GM12864 (cell line): ENCODE measurements around the gene NOS1AP.

ENCODE experiments used
- DNase-seq: peaks from one replicate; pipeline ENCODE4 v3.0.0-alpha.2; 2011; ENCODE audit warnings: low read depth
- H3K4me3 ChIP-seq: 2 replicates; pipeline ENCODE4 v1.5.1; 2011; ENCODE audit warnings: mild to moderate bottlenecking, low read depth, low read length, control low read depth
- TF ChIP-seq, protein P1 (sequence below): IDR thresholded peaks from 2 replicates; pipeline ENCODE4 v1.5.1; 2011; ENCODE audit warnings: low read depth, mild to moderate bottlenecking, moderate library complexity, low read length, control low read depth, inconsistent platforms; ENCODE audit errors: missing control alignments

The NOS1AP gene

GRCh38 chr1:162186406-162186805 lies 116.9 kb downstream of the NOS1AP start:
- H3K4me3 ChIP-seq: no peak overlapping the region
- no peak for DNase-seq
- TF ChIP-seq, protein P1, sequence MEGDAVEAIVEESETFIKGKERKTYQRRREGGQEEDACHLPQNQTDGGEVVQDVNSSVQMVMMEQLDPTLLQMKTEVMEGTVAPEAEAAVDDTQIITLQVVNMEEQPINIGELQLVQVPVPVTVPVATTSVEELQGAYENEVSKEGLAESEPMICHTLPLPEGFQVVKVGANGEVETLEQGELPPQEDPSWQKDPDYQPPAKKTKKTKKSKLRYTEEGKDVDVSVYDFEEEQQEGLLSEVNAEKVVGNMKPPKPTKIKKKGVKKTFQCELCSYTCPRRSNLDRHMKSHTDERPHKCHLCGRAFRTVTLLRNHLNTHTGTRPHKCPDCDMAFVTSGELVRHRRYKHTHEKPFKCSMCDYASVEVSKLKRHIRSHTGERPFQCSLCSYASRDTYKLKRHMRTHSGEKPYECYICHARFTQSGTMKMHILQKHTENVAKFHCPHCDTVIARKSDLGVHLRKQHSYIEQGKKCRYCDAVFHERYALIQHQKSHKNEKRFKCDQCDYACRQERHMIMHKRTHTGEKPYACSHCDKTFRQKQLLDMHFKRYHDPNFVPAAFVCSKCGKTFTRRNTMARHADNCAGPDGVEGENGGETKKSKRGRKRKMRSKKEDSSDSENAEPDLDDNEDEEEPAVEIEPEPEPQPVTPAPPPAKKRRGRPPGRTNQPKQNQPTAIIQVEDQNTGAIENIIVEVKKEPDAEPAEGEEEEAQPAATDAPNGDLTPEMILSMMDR: no peak

GRCh38 chr1:162187687-162188276 lies 118.3 kb downstream of the NOS1AP start:
- no peak for DNase-seq
- H3K4me3 ChIP-seq: no peak overlapping the region
- TF ChIP-seq, protein P1: no peak

DNA sequence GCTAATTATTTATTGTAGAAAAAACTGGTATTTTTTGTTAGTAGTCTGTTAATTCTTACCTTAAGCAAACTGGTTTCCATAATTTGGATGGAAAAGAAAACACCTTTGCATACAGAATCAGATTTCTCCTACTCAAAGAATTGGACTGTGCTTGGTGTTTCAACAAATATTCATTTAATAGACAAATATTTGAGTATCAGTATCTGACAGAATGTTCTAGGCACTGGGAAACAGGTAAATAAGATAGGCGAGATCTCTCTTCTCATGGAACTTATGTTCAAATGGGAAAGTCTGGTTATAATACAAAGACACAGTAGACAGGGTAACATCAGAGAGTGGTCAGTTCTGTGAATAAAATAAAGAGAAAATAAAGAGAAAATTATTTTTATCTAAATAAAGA lies 119.9 kb downstream of the NOS1AP start:
- H3K4me3 ChIP-seq: no peak overlapping the region
- TF ChIP-seq, protein P1: no peak
- no peak for DNase-seq

DNA sequence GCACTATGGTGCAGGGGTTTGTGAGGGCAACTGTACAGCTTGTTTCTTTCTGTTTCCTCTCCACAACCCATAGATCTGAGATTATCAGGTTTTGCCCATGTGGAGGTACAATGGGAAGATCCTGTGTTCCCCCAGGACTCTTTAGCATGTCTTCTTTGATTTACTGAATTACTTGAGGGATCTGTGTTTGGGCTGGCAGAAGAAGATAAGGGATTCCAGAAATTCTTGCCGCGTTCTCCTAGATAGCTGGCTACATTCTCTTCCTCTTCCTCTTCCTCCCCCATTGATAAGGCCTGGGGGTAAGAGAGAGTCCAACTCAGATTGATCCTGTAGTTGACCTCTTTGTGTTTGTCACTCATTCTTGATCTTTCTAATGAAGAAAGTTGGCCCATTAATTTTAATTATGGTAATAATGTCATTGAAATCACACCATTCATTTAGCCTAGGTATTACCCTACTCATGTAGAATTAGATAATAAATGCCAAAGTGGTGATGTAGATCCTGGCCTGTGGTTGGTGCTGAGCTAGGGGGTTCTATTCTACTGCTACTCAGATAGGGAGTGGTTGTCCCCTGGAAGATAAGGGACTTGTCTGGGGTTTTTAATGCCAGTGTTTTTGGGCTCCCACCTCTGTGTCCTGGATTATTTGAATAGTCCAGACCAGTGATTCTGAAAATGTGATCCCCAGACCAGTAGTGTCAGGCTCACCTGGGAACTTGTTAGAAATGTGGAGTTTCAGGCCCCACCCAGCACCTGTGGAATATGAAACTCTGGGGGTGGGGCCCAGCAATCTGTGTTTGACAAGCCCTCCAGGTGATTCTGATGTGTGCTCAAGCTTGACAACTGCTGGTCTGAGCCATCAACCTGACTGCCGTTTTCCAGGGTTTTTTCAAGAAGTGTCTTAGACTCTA lies 122.2 kb downstream of the NOS1AP start:
- no peak overlapping the region for H3K4me3 ChIP-seq
- TF ChIP-seq, protein P1: no peak
- DNase-seq: no peak

DNA sequence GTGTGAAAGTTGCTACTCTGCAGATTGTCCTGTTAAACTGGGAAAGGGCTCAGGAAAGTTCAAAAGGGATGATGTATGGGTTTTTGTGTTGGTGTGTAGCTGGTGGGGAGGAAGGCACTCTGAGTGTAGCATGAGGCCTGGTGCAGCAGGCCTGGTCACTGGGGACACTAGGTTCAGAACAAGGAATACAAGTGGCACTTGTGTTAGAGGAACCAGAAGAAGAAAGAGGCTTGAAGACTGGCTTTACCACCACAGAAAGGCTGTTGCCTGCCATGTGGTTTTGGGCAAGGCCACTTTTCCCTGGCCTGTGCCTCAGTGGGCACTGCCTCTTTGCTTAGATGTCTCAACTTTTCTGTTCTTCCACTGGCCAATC lies 122.8 kb downstream of the NOS1AP start:
- TF ChIP-seq, protein P1: no peak
- no peak overlapping the region for H3K4me3 ChIP-seq
- DNase-seq: no peak

DNA sequence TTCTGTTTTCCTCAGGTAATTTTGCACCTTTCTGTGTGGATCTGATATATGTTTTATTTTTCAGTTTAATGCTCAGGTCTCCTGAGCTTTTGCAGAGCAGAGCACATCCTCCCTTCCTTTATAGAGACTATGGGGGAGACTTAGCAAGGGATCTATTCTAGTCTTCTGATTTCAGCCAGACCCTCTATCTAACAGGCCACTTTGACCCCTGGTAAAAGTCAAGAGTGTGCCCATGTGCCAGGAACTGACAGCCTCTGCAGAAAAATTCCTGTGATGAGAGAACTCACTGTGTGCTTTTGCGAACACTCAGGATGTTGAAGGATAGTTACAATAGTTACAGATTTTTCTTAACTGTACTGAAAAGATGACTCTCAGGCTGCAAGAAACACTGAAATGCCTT lies 123.3 kb downstream of the NOS1AP start:
- no peak overlapping the region for H3K4me3 ChIP-seq
- DNase-seq: no peak
- TF ChIP-seq, protein P1: no peak
